Measurements from ENCODE around the gene CDKN2B-AS1. TPM values are rescaled to one million over a fixed set of nuclear protein-coding genes. Genes with fewer than 3 reads are reported as not detected.

The CDKN2B-AS1 gene
- total and polyA plus RNA-seq, 2 experiments from 2014 or later, result 0.14 TPM; not detected in 1

- TF ChIP-seq REST (IDR thresholded peaks at IDR 0.05; ENCODE audit: unreplicated experiment), result no peak
- no peak for TF ChIP-seq NANOG (IDR thresholded peaks at IDR 0.05; ENCODE audit: borderline replicate concordance)
- no peak for TF ChIP-seq STAT1 (IDR thresholded peaks at IDR 0.05; ENCODE audit: unreplicated experiment)
- no peak for TF ChIP-seq CREB1 (CRISPR knock-in tag; IDR thresholded peaks at IDR 0.05; ENCODE audit: low read depth)
- no peak for TF ChIP-seq ZNF331 (CRISPR knock-in tag; IDR thresholded peaks at IDR 0.05; ENCODE audit: low read depth)
- TF ChIP-seq EZH2phosphoT487 (IDR thresholded peaks at IDR 0.05; ENCODE audit: unreplicated experiment), result no peak
- no peak for TF ChIP-seq EZH2 (IDR thresholded peaks at IDR 0.05; ENCODE audit: low read depth, unreplicated experiment)
- TF ChIP-seq ETS1 (IDR thresholded peaks at IDR 0.05), result no peak
- no peak for TF ChIP-seq CTCF (conservative IDR thresholded peaks at IDR 0.05; ENCODE audit: low read depth in 2 of 2)
These were observed 135.0 kb downstream of the CDKN2B-AS1 start (continued) for GRCh38 chr9:22129633-22130032.

- Histone ChIP-seq H3K9me2 (ENCODE audit: insufficient read depth) (no peaks in the 10 kb centered on the region), H3F3A (replicated peaks; ENCODE audit: low read depth) (no peaks in the 10 kb centered on the region), H3K36me3 (ENCODE audit: insufficient read depth) (no peaks in the 10 kb centered on the region), H3K4me2 (no peak overlapping the region), H4K20me1 (replicated peaks; ENCODE audit: insufficient read depth) (no peaks in the 10 kb centered on the region), H2AFZ (no peak overlapping the region), H3K4me1 (ENCODE audit: insufficient read depth) (peaks cover 5% of the 10 kb centered on the region; the same call in 1 of the 2 replicates), H3K27me3 (ENCODE audit: insufficient read depth) (no peaks in the 10 kb centered on the region), H3K27ac (ENCODE audit: low read depth) (no peak overlapping the region), H3K79me2 (replicated peaks; ENCODE audit: insufficient read depth) (no peaks in the 10 kb centered on the region), H3K4me3 (no peak overlapping the region)
- no peak overlapping the region for H3K4me3 Mint-ChIP-seq
- ATAC-seq (no peak), DNase-seq (ENCODE audit: low spot score) (no peak)
- no peak for TF ChIP-seq CTCF (conservative IDR thresholded peaks at IDR 0.05; ENCODE audit: low read depth in 2 of 2)
- no peaks in the 10 kb centered on the region for H3K27me3 Mint-ChIP-seq (ENCODE audit: insufficient read depth, low read depth, poor library complexity)
- no peak overlapping the region for H3K27ac Mint-ChIP-seq
- H3K4me1 Mint-ChIP-seq, result peaks cover 3% of the 10 kb centered on the region; the same call in 1 of the 3 replicates
- H3K9me3 Mint-ChIP-seq, result no peaks in the 10 kb centered on the region
- H3K36me3 Mint-ChIP-seq (ENCODE audit: low read depth), result no peaks in the 10 kb centered on the region
These were observed 137.2 kb downstream of the CDKN2B-AS1 start for GRCh38 chr9:22131817-22132216.

Measured in GM23338 (cell line).